PC-3 (cell line): ENCODE results near the gene RNF144B.

ENCODE experiments used
- CTCF ChIP-seq: fragments of 300-600 bp; sonication (generic); conservative IDR thresholded peaks from 2 replicates; pipeline ENCODE4 v1.5.1; 2017; ENCODE audit warnings: antibody characterized with exemption, low read depth, mild to moderate bottlenecking, low read length
- EZH2 ChIP-seq: fragments of 300-600 bp; sonication (generic); IDR thresholded peaks from one replicate; pipeline ENCODE4 v1.6.1; 2017; ENCODE audit warnings: antibody characterized with exemption, mild to moderate bottlenecking, low read length; ENCODE audit not compliant: unreplicated experiment
- EZH2phosphoT487 ChIP-seq: fragments of 300-600 bp; sonication (generic); IDR thresholded peaks from 2 replicates; pipeline ENCODE4 v1.6.1; 2018; ENCODE audit warnings: mild to moderate bottlenecking, antibody characterized with exemption, low read length, borderline replicate concordance

GRCh38 chr6:18392346-18392877 is 5.3 kb downstream of the RNF144B start:
- TF ChIP-seq CTCF (peak; percentile 37; the same call in 1 of the 2 replicates), EZH2phosphoT487 (no peak), EZH2 (no peak)
